HepG2 (cell line): ENCODE measurements around the gene SYS1. TPM values are rescaled to one million over a fixed set of nuclear protein-coding genes. Genes with fewer than 3 reads are reported as not detected.
A peak's percentile ranks its signal among the peaks of the same experiment; 100 is the strongest.

Source experiments
- CBX1 ChIP-seq: IDR thresholded peaks from one replicate; pipeline ENCODE4 v1.6.1; 2016; ENCODE audit warnings: antibody characterized with exemption, low read depth
- KLF11 ChIP-seq: IDR thresholded peaks from 2 replicates; pipeline ENCODE4 v1.6.1; 2016; ENCODE audit warnings: missing compliant biosample characterization
- MBD4 ChIP-seq: IDR thresholded peaks from 2 replicates; pipeline ENCODE4 v1.6.1; 2012; ENCODE audit warnings: low read length, inconsistent platforms, borderline replicate concordance
- MED8 ChIP-seq: sonication (generic); formaldehyde crosslinking; IDR thresholded peaks from 2 replicates; pipeline ENCODE4 v1.8.1; 2023; ENCODE audit warnings: mild to moderate bottlenecking, missing genetic modification reagents; ENCODE audit not compliant: insufficient replicate concordance
- MYC ChIP-seq: sonication (generic); formaldehyde crosslinking; IDR thresholded peaks from 2 replicates; pipeline ENCODE4 v1.9.0; 2021; ENCODE audit warnings: missing genetic modification reagents, borderline replicate concordance
- SMYD3 ChIP-seq: sonication (generic); formaldehyde crosslinking; IDR thresholded peaks from 2 replicates; pipeline ENCODE4 v1.8.1; 2023; ENCODE audit warnings: mild to moderate bottlenecking, missing genetic modification reagents
- TEAD2 ChIP-seq: sonication (generic); formaldehyde crosslinking; IDR thresholded peaks from 2 replicates; pipeline ENCODE4 v1.9.0; 2021; ENCODE audit warnings: missing genetic modification reagents
- ZIK1 ChIP-seq: sonication (generic); formaldehyde crosslinking; IDR thresholded peaks from 2 replicates; pipeline ENCODE4 v1.5.0; 2020; ENCODE audit warnings: mild to moderate bottlenecking, low read depth, missing genetic modification reagents, borderline replicate concordance
- ZNF251 ChIP-seq: sonication (generic); formaldehyde crosslinking; IDR thresholded peaks from 2 replicates; pipeline ENCODE4 v1.9.0; 2021; ENCODE audit warnings: mild to moderate bottlenecking, missing genetic modification reagents
- ZNF75D ChIP-seq: sonication (generic); formaldehyde crosslinking; IDR thresholded peaks from 2 replicates; pipeline ENCODE4 v1.8.1; 2023; ENCODE audit warnings: missing genetic modification reagents, mild to moderate bottlenecking, borderline replicate concordance
- ZNF772 ChIP-seq: sonication (generic); formaldehyde crosslinking; IDR thresholded peaks from 2 replicates; pipeline ENCODE4 v1.5.0; 2020; ENCODE audit warnings: mild to moderate bottlenecking, missing genetic modification reagents
- polyA plus RNA-seq, 8 experiments: library from polyadenylated mRNA; depleted of rRNA in 3 of 8; stranded (reverse) in 7 of 8; unstranded in 1 of 8; fragments of >200 nt; fragmentation: Illumina TruSeq in 4 of 8; extraction: Trizol in 4 of 8; gene quantifications; 2 replicates each; pipeline versions ENCODE4 v1.2.1 to v1.2.3, GENCODE V29; 2011 to 2016; ENCODE audit warnings: low read depth in 4 of 8, missing spikeins in 1 of 8, mixed read lengths in 1 of 8; ENCODE audit not compliant: insufficient read depth in 1 of 8
- total RNA-seq, 5 experiments: library from RNA; depleted of rRNA; stranded (reverse); fragments of >200 nt; fragmentation: Illumina TruSeq; extraction: Trizol; gene quantifications; 2 replicates each; pipeline ENCODE4 v1.2.3, GENCODE V29; 2016; ENCODE audit warnings: low read depth in 1 of 5
- TF ChIP-seq, protein P1 (sequence below), 2 experiments: IDR thresholded peaks; 2 replicates each; pipeline ENCODE4 v1.6.1; 2011 to 2012; ENCODE audit warnings: low read length in 2 of 2, borderline replicate concordance in 1 of 2, low read depth in 1 of 2, mild to moderate bottlenecking in 1 of 2, moderate library complexity in 1 of 2
- TF ChIP-seq, protein P2 (sequence below): sonication (generic); formaldehyde crosslinking; IDR thresholded peaks from 2 replicates; pipeline ENCODE4 v1.9.0; 2021; ENCODE audit warnings: missing genetic modification reagents, mild to moderate bottlenecking, borderline replicate concordance
- TF ChIP-seq, protein P3 (sequence below): sonication (generic); formaldehyde crosslinking; IDR thresholded peaks from 2 replicates; pipeline ENCODE4 v1.4.0; 2020; ENCODE audit warnings: missing genetic modification reagents
- TF ChIP-seq, protein P4 (sequence below): sonication (generic); formaldehyde crosslinking; IDR thresholded peaks from 2 replicates; pipeline ENCODE4 v1.4.0; 2020; ENCODE audit warnings: mild to moderate bottlenecking, low read depth, missing genetic modification reagents
- TF ChIP-seq, protein P5 (sequence below): sonication (generic); formaldehyde crosslinking; IDR thresholded peaks from 2 replicates; pipeline ENCODE4 v1.4.0; 2020; ENCODE audit warnings: missing genetic modification reagents, borderline replicate concordance

Gene SYS1
- total and polyA plus RNA-seq, 2 of the 13 experiments (the other 11 are each of a cell fraction or from before 2014, with no cell fraction given) = 38.3 to 65.6 TPM

DNA sequence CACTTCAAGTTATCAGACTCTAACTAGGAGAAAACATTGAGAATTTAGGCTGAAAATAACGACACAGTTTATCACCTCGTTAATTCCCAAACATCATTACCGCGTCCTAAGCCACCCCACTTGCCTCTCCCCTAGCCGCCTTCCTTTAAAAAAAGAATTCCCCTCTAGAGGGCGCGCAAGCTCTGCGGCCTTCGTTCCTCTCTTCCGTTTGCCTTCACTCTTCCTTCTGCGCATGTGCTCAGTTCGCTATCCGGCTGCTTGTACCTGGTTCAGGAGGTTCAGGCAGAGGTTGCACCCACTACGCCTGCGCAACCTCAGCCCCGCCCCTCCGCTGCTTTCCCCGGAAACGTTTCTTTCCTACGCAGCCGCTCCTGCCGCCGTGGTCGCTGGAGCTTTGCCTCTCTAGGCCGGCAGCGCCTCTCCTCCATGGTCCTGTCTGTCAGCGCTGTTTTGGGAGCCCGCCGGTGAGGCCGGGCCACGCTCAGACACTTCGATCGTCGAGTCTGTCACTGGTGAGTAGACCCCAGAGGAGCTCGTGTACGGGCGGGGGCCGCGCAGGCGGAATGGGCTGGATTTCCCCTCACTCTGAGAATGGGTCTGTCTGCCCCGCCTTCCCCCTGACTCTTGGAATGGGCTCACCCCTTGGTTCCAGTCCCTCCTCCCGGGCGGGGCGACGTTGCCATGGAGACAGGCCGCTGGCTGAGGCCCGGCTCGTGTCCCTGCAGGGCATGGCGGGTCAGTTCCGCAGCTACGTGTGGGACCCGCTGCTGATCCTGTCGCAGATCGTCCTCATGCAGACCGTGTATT is at the start of gene SYS1 (continued):
- TF ChIP-seq, protein P1, sequence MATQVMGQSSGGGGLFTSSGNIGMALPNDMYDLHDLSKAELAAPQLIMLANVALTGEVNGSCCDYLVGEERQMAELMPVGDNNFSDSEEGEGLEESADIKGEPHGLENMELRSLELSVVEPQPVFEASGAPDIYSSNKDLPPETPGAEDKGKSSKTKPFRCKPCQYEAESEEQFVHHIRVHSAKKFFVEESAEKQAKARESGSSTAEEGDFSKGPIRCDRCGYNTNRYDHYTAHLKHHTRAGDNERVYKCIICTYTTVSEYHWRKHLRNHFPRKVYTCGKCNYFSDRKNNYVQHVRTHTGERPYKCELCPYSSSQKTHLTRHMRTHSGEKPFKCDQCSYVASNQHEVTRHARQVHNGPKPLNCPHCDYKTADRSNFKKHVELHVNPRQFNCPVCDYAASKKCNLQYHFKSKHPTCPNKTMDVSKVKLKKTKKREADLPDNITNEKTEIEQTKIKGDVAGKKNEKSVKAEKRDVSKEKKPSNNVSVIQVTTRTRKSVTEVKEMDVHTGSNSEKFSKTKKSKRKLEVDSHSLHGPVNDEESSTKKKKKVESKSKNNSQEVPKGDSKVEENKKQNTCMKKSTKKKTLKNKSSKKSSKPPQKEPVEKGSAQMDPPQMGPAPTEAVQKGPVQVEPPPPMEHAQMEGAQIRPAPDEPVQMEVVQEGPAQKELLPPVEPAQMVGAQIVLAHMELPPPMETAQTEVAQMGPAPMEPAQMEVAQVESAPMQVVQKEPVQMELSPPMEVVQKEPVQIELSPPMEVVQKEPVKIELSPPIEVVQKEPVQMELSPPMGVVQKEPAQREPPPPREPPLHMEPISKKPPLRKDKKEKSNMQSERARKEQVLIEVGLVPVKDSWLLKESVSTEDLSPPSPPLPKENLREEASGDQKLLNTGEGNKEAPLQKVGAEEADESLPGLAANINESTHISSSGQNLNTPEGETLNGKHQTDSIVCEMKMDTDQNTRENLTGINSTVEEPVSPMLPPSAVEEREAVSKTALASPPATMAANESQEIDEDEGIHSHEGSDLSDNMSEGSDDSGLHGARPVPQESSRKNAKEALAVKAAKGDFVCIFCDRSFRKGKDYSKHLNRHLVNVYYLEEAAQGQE (IDR thresholded peaks at IDR 0.05; ENCODE audit: borderline replicate concordance in 1 of 2, low read depth in 1 of 2, low read length in 2 of 2) = peak in 1 of 2 experiments; percentile 5; a peak in 1 of 4 replicates
- peak; percentile 45 for TF ChIP-seq MED8 (CRISPR knock-in tag)
- TF ChIP-seq SMYD3 = peak; percentile 24; the same call in 1 of the 2 replicates
- TF ChIP-seq, protein P2, sequence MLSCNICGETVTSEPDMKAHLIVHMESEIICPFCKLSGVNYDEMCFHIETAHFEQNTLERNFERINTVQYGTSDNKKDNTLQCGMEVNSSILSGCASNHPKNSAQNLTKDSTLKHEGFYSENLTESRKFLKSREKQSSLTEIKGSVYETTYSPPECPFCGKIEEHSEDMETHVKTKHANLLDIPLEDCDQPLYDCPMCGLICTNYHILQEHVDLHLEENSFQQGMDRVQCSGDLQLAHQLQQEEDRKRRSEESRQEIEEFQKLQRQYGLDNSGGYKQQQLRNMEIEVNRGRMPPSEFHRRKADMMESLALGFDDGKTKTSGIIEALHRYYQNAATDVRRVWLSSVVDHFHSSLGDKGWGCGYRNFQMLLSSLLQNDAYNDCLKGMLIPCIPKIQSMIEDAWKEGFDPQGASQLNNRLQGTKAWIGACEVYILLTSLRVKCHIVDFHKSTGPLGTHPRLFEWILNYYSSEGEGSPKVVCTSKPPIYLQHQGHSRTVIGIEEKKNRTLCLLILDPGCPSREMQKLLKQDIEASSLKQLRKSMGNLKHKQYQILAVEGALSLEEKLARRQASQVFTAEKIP (CRISPR knock-in tag) = no peak
- TF ChIP-seq MBD4 = no peak
- TF ChIP-seq KLF11 (CRISPR knock-in tag) = peak; percentile 98
- 0 out of 2 replicates have a peak, but pooled peaks have one; percentile 87 for TF ChIP-seq ZIK1 (CRISPR knock-in tag)
- TF ChIP-seq TEAD2 = peak; percentile 76
- peak; percentile 74 for TF ChIP-seq CBX1
- TF ChIP-seq, protein P3, sequence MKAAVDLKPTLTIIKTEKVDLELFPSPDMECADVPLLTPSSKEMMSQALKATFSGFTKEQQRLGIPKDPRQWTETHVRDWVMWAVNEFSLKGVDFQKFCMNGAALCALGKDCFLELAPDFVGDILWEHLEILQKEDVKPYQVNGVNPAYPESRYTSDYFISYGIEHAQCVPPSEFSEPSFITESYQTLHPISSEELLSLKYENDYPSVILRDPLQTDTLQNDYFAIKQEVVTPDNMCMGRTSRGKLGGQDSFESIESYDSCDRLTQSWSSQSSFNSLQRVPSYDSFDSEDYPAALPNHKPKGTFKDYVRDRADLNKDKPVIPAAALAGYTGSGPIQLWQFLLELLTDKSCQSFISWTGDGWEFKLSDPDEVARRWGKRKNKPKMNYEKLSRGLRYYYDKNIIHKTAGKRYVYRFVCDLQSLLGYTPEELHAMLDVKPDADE (CRISPR knock-in tag) = no peak
- TF ChIP-seq, protein P4, sequence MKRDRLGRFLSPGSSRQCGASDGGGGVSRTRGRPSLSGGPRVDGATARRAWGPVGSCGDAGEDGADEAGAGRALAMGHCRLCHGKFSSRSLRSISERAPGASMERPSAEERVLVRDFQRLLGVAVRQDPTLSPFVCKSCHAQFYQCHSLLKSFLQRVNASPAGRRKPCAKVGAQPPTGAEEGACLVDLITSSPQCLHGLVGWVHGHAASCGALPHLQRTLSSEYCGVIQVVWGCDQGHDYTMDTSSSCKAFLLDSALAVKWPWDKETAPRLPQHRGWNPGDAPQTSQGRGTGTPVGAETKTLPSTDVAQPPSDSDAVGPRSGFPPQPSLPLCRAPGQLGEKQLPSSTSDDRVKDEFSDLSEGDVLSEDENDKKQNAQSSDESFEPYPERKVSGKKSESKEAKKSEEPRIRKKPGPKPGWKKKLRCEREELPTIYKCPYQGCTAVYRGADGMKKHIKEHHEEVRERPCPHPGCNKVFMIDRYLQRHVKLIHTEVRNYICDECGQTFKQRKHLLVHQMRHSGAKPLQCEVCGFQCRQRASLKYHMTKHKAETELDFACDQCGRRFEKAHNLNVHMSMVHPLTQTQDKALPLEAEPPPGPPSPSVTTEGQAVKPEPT (CRISPR knock-in tag) = peak; percentile 97; the same call in 1 of the 2 replicates
- TF ChIP-seq, protein P5, sequence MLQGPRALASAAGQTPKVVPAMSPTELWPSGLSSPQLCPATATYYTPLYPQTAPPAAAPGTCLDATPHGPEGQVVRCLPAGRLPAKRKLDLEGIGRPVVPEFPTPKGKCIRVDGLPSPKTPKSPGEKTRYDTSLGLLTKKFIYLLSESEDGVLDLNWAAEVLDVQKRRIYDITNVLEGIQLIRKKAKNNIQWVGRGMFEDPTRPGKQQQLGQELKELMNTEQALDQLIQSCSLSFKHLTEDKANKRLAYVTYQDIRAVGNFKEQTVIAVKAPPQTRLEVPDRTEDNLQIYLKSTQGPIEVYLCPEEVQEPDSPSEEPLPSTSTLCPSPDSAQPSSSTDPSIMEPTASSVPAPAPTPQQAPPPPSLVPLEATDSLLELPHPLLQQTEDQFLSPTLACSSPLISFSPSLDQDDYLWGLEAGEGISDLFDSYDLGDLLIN (CRISPR knock-in tag) = peak; percentile 48; the same call in 1 of the 2 replicates
- TF ChIP-seq MYC = peak; percentile 78
- no peak for TF ChIP-seq ZNF75D (CRISPR knock-in tag)
- TF ChIP-seq ZNF251 (CRISPR knock-in tag) = peak; percentile 52; the same call in 1 of the 2 replicates
- TF ChIP-seq ZNF772 (CRISPR knock-in tag) = peak; percentile 100
